ENCODE results near the gene APP. TPM values are rescaled to one million over a fixed set of nuclear protein-coding genes. Genes with fewer than 3 reads are reported as not detected.

The APP gene
- total RNA-seq, 1 experiment from 2014 or later, result 560 TPM

DNA sequence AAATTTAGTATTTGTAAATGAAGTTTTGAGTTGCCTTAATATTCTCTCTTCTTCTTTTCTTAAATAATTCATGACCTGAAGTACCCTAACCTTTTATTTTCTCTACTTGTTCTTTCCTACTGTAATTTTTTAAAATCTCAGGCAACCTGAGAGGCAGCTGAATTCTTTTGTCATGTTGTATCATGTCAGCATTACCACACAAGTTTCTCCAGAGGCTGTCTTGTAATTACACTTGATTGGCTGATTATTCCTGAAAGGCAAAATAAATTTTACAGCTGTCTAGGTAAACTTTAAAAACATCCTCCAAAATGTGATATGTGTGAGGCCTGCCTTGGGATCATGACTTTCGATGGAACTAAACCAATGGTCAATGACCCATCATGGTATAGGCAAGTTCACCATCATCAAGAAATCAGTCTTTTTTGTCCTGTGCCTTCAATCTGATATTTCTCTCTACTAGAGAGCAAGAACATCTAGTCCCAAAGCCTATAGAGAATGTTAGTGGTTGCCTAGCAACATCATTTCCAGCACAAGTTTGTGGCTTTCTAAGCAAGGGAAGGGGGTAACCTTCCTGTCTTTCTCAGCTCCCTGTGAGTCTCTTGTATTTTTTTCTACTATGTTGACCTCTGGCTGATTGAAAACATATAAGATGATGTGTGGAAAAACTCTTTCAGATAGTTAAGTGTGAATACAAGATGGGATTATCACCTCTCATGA is 320.3 kb downstream of the APP start:
- POLR2A ChIA-PET, result no interaction called here
- no peak overlapping the region for H3K27ac Mint-ChIP-seq
- DNase-seq (ENCODE audit: low spot score), result no peak
- no peak overlapping the region for H3K4me3 Mint-ChIP-seq
- peaks cover 33% of the 10 kb centered on the region for H3K9me3 Mint-ChIP-seq
- no peak for ATAC-seq
- CTCF ChIA-PET, result interaction anchor here (0.5 kb wide), 1 partner anchor 12 kb away, joined by 3 read pairs; no protein-coding TSS in a partner anchor
- H3K36me3 Mint-ChIP-seq, result peaks cover 16% of the 10 kb centered on the region
- TF ChIP-seq ZBTB21 (CRISPR knock-in tag; IDR thresholded peaks at IDR 0.05; ENCODE audit: borderline replicate concordance) (no peak), TCF7 (CRISPR knock-in tag; IDR thresholded peaks at IDR 0.05; ENCODE audit: low read depth) (no peak), JAZF1 (CRISPR knock-in tag; IDR thresholded peaks at IDR 0.05) (no peak), NR1H2 (CRISPR knock-in tag; IDR thresholded peaks at IDR 0.05) (no peak), SMAD3 (CRISPR knock-in tag; IDR thresholded peaks at IDR 0.05; ENCODE audit: borderline replicate concordance) (no peak), CBFB (CRISPR knock-in tag; IDR thresholded peaks at IDR 0.05; ENCODE audit: low read depth) (no peak), PRRX2 (CRISPR knock-in tag; IDR thresholded peaks at IDR 0.05) (no peak), ZNF138 (CRISPR knock-in tag; conservative IDR thresholded peaks at IDR 0.05) (no peak), ZNF219 (CRISPR knock-in tag; IDR thresholded peaks at IDR 0.05; ENCODE audit: borderline replicate concordance) (no peak)
- TF ChIP-seq, protein P1, sequence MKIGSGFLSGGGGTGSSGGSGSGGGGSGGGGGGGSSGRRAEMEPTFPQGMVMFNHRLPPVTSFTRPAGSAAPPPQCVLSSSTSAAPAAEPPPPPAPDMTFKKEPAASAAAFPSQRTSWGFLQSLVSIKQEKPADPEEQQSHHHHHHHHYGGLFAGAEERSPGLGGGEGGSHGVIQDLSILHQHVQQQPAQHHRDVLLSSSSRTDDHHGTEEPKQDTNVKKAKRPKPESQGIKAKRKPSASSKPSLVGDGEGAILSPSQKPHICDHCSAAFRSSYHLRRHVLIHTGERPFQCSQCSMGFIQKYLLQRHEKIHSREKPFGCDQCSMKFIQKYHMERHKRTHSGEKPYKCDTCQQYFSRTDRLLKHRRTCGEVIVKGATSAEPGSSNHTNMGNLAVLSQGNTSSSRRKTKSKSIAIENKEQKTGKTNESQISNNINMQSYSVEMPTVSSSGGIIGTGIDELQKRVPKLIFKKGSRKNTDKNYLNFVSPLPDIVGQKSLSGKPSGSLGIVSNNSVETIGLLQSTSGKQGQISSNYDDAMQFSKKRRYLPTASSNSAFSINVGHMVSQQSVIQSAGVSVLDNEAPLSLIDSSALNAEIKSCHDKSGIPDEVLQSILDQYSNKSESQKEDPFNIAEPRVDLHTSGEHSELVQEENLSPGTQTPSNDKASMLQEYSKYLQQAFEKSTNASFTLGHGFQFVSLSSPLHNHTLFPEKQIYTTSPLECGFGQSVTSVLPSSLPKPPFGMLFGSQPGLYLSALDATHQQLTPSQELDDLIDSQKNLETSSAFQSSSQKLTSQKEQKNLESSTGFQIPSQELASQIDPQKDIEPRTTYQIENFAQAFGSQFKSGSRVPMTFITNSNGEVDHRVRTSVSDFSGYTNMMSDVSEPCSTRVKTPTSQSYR (CRISPR knock-in tag; IDR thresholded peaks at IDR 0.05), result no peak
- TF ChIP-seq, protein P2, sequence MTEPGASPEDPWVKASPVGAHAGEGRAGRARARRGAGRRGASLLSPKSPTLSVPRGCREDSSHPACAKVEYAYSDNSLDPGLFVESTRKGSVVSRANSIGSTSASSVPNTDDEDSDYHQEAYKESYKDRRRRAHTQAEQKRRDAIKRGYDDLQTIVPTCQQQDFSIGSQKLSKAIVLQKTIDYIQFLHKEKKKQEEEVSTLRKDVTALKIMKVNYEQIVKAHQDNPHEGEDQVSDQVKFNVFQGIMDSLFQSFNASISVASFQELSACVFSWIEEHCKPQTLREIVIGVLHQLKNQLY (CRISPR knock-in tag; IDR thresholded peaks at IDR 0.05), result no peak
- TF ChIP-seq, protein P3, sequence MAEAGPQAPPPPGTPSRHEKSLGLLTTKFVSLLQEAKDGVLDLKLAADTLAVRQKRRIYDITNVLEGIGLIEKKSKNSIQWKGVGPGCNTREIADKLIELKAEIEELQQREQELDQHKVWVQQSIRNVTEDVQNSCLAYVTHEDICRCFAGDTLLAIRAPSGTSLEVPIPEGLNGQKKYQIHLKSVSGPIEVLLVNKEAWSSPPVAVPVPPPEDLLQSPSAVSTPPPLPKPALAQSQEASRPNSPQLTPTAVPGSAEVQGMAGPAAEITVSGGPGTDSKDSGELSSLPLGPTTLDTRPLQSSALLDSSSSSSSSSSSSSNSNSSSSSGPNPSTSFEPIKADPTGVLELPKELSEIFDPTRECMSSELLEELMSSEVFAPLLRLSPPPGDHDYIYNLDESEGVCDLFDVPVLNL (CRISPR knock-in tag; IDR thresholded peaks at IDR 0.05; ENCODE audit: borderline replicate concordance, low read depth), result no peak
- TF ChIP-seq, protein P4, sequence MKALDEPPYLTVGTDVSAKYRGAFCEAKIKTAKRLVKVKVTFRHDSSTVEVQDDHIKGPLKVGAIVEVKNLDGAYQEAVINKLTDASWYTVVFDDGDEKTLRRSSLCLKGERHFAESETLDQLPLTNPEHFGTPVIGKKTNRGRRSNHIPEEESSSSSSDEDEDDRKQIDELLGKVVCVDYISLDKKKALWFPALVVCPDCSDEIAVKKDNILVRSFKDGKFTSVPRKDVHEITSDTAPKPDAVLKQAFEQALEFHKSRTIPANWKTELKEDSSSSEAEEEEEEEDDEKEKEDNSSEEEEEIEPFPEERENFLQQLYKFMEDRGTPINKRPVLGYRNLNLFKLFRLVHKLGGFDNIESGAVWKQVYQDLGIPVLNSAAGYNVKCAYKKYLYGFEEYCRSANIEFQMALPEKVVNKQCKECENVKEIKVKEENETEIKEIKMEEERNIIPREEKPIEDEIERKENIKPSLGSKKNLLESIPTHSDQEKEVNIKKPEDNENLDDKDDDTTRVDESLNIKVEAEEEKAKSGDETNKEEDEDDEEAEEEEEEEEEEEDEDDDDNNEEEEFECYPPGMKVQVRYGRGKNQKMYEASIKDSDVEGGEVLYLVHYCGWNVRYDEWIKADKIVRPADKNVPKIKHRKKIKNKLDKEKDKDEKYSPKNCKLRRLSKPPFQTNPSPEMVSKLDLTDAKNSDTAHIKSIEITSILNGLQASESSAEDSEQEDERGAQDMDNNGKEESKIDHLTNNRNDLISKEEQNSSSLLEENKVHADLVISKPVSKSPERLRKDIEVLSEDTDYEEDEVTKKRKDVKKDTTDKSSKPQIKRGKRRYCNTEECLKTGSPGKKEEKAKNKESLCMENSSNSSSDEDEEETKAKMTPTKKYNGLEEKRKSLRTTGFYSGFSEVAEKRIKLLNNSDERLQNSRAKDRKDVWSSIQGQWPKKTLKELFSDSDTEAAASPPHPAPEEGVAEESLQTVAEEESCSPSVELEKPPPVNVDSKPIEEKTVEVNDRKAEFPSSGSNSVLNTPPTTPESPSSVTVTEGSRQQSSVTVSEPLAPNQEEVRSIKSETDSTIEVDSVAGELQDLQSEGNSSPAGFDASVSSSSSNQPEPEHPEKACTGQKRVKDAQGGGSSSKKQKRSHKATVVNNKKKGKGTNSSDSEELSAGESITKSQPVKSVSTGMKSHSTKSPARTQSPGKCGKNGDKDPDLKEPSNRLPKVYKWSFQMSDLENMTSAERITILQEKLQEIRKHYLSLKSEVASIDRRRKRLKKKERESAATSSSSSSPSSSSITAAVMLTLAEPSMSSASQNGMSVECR (CRISPR knock-in tag; IDR thresholded peaks at IDR 0.05; ENCODE audit: borderline replicate concordance), result no peak
- TF ChIP-seq, protein P5, sequence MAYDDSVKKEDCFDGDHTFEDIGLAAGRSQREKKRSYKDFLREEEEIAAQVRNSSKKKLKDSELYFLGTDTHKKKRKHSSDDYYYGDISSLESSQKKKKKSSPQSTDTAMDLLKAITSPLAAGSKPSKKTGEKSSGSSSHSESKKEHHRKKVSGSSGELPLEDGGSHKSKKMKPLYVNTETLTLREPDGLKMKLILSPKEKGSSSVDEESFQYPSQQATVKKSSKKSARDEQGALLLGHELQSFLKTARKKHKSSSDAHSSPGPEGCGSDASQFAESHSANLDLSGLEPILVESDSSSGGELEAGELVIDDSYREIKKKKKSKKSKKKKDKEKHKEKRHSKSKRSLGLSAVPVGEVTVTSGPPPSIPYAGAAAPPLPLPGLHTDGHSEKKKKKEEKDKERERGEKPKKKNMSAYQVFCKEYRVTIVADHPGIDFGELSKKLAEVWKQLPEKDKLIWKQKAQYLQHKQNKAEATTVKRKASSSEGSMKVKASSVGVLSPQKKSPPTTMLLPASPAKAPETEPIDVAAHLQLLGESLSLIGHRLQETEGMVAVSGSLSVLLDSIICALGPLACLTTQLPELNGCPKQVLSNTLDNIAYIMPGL (CRISPR knock-in tag; IDR thresholded peaks at IDR 0.05), result no peak
- TF ChIP-seq, protein P6, sequence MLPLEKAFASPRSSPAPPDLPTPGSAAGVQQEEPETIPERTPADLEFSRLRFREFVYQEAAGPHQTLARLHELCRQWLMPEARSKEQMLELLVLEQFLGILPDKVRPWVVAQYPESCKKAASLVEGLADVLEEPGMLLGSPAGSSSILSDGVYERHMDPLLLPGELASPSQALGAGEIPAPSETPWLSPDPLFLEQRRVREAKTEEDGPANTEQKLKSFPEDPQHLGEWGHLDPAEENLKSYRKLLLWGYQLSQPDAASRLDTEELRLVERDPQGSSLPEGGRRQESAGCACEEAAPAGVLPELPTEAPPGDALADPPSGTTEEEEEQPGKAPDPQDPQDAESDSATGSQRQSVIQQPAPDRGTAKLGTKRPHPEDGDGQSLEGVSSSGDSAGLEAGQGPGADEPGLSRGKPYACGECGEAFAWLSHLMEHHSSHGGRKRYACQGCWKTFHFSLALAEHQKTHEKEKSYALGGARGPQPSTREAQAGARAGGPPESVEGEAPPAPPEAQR (CRISPR knock-in tag; IDR thresholded peaks at IDR 0.05), result no peak
- 0 out of 2 replicates have a peak, but pooled peaks cover 4% of the 10 kb centered on the region for H3K27me3 Mint-ChIP-seq (ENCODE audit: low read depth)
- no peaks in the 10 kb centered on the region for H3K4me1 Mint-ChIP-seq
